Erythroblast (primary cell): ENCODE data around the gene HORMAD2.

ENCODE experiments used
- GATA1 ChIP-seq: IDR thresholded peaks from 2 replicates; pipeline ENCODE4 v1.6.1; 2011; ENCODE audit warnings: low read depth, mild to moderate bottlenecking, control low read depth, low read length, moderate library complexity
- POLR2A ChIP-seq: IDR thresholded peaks from 2 replicates; pipeline ENCODE4 v1.6.1; 2011; ENCODE audit warnings: mild to moderate bottlenecking, low read length

DNA sequence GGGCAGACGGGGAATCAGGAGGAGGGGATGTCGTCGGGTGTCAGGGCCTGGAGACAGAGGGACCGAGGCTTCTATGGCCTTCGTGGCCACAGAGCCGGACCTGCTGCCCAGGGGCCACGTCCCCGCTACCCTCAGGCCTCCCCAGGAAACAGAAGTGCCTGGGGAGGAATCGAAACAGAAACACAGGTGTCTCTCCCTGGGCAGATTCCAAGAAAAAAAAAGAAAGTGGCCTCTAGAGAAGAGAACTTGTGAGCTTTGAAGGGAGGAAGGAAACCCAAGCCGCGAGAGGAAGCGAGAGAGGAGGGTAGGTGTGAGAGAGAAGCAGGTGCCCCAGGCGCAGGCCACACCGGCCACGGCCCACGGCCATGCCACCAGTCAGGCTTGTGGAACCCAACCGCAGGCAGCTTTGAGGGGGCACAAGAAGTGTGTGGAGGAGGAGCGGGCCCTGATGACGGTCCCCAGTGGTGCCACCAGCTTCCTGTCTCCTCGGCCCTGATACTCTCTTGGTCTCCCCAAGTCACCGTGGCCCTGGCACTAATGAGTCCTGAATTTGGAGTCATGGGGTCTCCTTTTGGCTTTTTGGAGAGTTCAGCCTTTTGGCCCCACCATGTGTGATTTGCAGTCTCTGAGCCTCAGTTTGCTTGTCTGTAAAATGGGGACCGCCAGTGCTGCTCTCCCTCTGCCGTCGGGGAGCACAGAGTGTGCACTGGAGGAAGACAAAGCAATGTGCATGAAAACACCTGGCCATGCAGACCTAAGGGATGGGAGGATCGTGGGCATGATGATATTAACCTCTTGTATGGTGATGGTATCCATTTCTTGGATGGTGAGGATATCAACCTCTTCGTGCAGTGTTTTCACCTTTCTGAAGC is 141.1 kb downstream of the HORMAD2 start:
- TF ChIP-seq POLR2A (no peak), GATA1 (no peak)
